SK-N-MC (cell line): ENCODE data around the gene KCNQ1.

Experiments
- DNase-seq: peaks from one replicate; pipeline ENCODE4 v3.0.0-alpha.2; 2011; ENCODE audit warnings: low read depth, low spot score
- H3K27ac ChIP-seq: fragments of 200-600 bp; sonication (generic); 2 replicates; pipeline ENCODE4 v1.5.1; 2016; ENCODE audit warnings: mixed run types
- H3K36me3 ChIP-seq: fragments of 200-600 bp; sonication (generic); 2 replicates; pipeline ENCODE4 v1.6.1; 2017; ENCODE audit warnings: antibody characterized with exemption, low read length, mixed read lengths; ENCODE audit not compliant: insufficient read depth
- H3K4me3 ChIP-seq: fragments of 200-600 bp; sonication (generic); 2 replicates; pipeline ENCODE4 v1.5.1; 2016
- H3K9ac ChIP-seq: fragments of 200-600 bp; sonication (generic); 2 replicates; pipeline ENCODE4 v1.8.0; 2017; ENCODE audit warnings: mixed run types, mixed read lengths; ENCODE audit not compliant: insufficient read length
- H3K9me3 ChIP-seq: fragments of 200-600 bp; sonication (generic); 2 replicates; pipeline ENCODE4 v1.6.1; 2017; ENCODE audit warnings: low read depth, mild to moderate bottlenecking, antibody characterized with exemption, low read length, moderate library complexity, mixed read lengths
- EZH2 ChIP-seq: fragments of 200-600 bp; sonication (generic); IDR thresholded peaks from one replicate; pipeline ENCODE4 v1.6.1; 2017; ENCODE audit warnings: antibody characterized with exemption
- FOXP2 ChIP-seq: optimal IDR thresholded peaks from 2 replicates; pipeline ENCODE3; 2011; ENCODE audit warnings: mild to moderate bottlenecking, moderate library complexity; ENCODE audit not compliant: insufficient read depth; ENCODE audit errors: extremely low read length, control extremely low read depth
- POLR2AphosphoS5 ChIP-seq: IDR thresholded peaks from 2 replicates; pipeline ENCODE4 v1.6.1; 2012; ENCODE audit warnings: mild to moderate bottlenecking, low read depth, low read length, borderline replicate concordance

Gene KCNQ1

GRCh38 chr11:2842876-2843275, 398.1 kb downstream of the KCNQ1 start:
- DNase-seq, result no peak
- Histone ChIP-seq H3K9ac (no peak overlapping the region), H3K4me3 (no peak overlapping the region), H3K9me3 (no peaks in the 10 kb centered on the region), H3K27ac (no peak overlapping the region), H3K36me3 (no peaks in the 10 kb centered on the region)
- TF ChIP-seq FOXP2 (no peak), EZH2 (no peak), POLR2AphosphoS5 (no peak)

DNA sequence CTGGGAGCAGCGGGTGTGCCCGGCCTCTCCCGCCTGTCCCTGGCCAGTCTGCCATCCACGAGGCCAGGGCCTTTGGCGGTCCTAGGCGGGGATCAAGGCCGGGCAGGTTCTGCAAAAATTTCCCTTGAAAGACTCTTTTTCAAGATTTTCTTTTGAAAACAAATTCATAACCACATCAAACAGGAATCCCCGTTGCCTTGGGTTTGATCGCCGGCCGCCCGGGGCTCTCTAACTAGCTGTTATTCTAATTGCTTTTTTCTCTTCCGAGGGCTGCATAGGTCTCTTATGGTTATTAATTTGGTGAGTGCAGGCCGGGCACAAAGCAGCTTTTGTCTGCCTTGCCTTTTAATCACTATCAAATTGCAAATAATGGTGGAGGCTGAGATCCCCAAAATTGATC, 398.7 kb downstream of the KCNQ1 start:
- DNase-seq, result no peak
- Histone ChIP-seq H3K27ac (no peak overlapping the region), H3K36me3 (no peaks in the 10 kb centered on the region), H3K4me3 (no peak overlapping the region), H3K9ac (no peak overlapping the region), H3K9me3 (no peaks in the 10 kb centered on the region)
- TF ChIP-seq FOXP2, result no peak
- TF ChIP-seq EZH2, result no peak
- TF ChIP-seq POLR2AphosphoS5, result no peak

- Histone ChIP-seq H3K36me3 (no peaks in the 10 kb centered on the region), H3K9me3 (no peaks in the 10 kb centered on the region), H3K4me3 (no peak overlapping the region), H3K27ac (no peak overlapping the region), H3K9ac (no peak overlapping the region)
- TF ChIP-seq POLR2AphosphoS5, result no peak
- no peak for TF ChIP-seq EZH2
- TF ChIP-seq FOXP2, result no peak
- DNase-seq, result no peak
Observed at GRCh38 chr11:2844116-2844842, 399.5 kb downstream of the KCNQ1 start.

- Histone ChIP-seq H3K9ac (no peak overlapping the region), H3K36me3 (no peaks in the 10 kb centered on the region), H3K9me3 (no peaks in the 10 kb centered on the region), H3K27ac (no peak overlapping the region), H3K4me3 (no peak overlapping the region)
- DNase-seq, result no peak
- TF ChIP-seq FOXP2, result no peak
- no peak for TF ChIP-seq EZH2
- TF ChIP-seq POLR2AphosphoS5, result no peak
Observed at GRCh38 chr11:2844996-2845395, 400.2 kb downstream of the KCNQ1 start.

- H3K9me3 ChIP-seq, result no peaks in the 10 kb centered on the region
- no peak for DNase-seq
- no peak overlapping the region for H3K27ac ChIP-seq
- TF ChIP-seq POLR2AphosphoS5 (no peak), EZH2 (no peak), FOXP2 (no peak)
- H3K9ac ChIP-seq, result no peak overlapping the region
- H3K4me3 ChIP-seq, result no peak overlapping the region
- no peaks in the 10 kb centered on the region for H3K36me3 ChIP-seq
Observed at GRCh38 chr11:2846056-2846455, 401.2 kb downstream of the KCNQ1 start.

- no peak overlapping the region for H3K27ac ChIP-seq
- H3K9ac ChIP-seq, result no peak overlapping the region
- H3K36me3 ChIP-seq, result no peaks in the 10 kb centered on the region
- H3K4me3 ChIP-seq, result no peak overlapping the region
- DNase-seq, result no peak
- H3K9me3 ChIP-seq, result no peaks in the 10 kb centered on the region
- no peak for TF ChIP-seq EZH2
- no peak for TF ChIP-seq POLR2AphosphoS5
- no peak for TF ChIP-seq FOXP2
Observed at GRCh38 chr11:2846470-2846869, 401.7 kb downstream of the KCNQ1 start.

- H3K36me3 ChIP-seq, result no peaks in the 10 kb centered on the region
- DNase-seq, result no peak
- TF ChIP-seq POLR2AphosphoS5 (no peak), EZH2 (no peak), FOXP2 (no peak)
- H3K9me3 ChIP-seq, result no peaks in the 10 kb centered on the region
- no peak overlapping the region for H3K27ac ChIP-seq
- H3K9ac ChIP-seq, result no peak overlapping the region
- no peak overlapping the region for H3K4me3 ChIP-seq
Observed at GRCh38 chr11:2847561-2847960, 402.8 kb downstream of the KCNQ1 start.

GRCh38 chr11:2848497-2848896, 403.7 kb downstream of the KCNQ1 start:
- TF ChIP-seq POLR2AphosphoS5, result no peak
- no peak for TF ChIP-seq FOXP2
- TF ChIP-seq EZH2, result no peak
- no peaks in the 10 kb centered on the region for H3K36me3 ChIP-seq
- DNase-seq, result no peak
- H3K9ac ChIP-seq, result no peak overlapping the region
- H3K9me3 ChIP-seq, result no peaks in the 10 kb centered on the region
- no peak overlapping the region for H3K4me3 ChIP-seq
- H3K27ac ChIP-seq, result no peak overlapping the region
